Astrocyte of the spinal cord (primary cell): ENCODE data around the gene RGS1.

Experiments used
- DNase-seq: peaks from one replicate; pipeline ENCODE4 v3.0.0; 2011; ENCODE audit warnings: low read depth, low spot score
- H3K4me3 ChIP-seq: 2 replicates; pipeline ENCODE4 v1.5.1; 2011; ENCODE audit warnings: low read depth, mild to moderate bottlenecking, low read length, moderate library complexity
- CTCF ChIP-seq: IDR thresholded peaks from 2 replicates; pipeline ENCODE4 v1.5.1; 2012; ENCODE audit warnings: low read depth, mild to moderate bottlenecking, low read length, inconsistent platforms
- in situ Hi-C: cut with HindIII; loops from 2 replicates; pipeline ENCODE4 v1.10.0; 2017; ENCODE audit warnings: low sequenced_read_pairs

RGS1 gene

GRCh38 chr1:192603218-192603787 is 27.7 kb downstream of the RGS1 start:
- in situ Hi-C loops: no loop called here

GRCh38 chr1:192604979-192605620 is 29.5 kb downstream of the RGS1 start:
- DNase-seq: no peak
- in situ Hi-C loops: no loop called here
- TF ChIP-seq CTCF: no peak
- H3K4me3 ChIP-seq: no peak overlapping the region

More at GRCh38 chr1:192603218-192603787, 27.7 kb downstream of the RGS1 start:
- TF ChIP-seq CTCF: no peak
- no peak overlapping the region for H3K4me3 ChIP-seq
- DNase-seq: no peak

- no peak for TF ChIP-seq CTCF
- no peak for DNase-seq
- in situ Hi-C loops: no loop called here
- no peak overlapping the region for H3K4me3 ChIP-seq
These were observed 33.1 kb downstream of the RGS1 start for GRCh38 chr1:192608671-192609070.

GRCh38 chr1:192609110-192610079 is 33.8 kb downstream of the RGS1 start:
- TF ChIP-seq CTCF: no peak
- H3K4me3 ChIP-seq: no peak overlapping the region
- no peak for DNase-seq
- in situ Hi-C loops: no loop called here

- DNase-seq: peak; percentile 43
- TF ChIP-seq CTCF: peak; percentile 48
- H3K4me3 ChIP-seq: no peak overlapping the region
- in situ Hi-C loops: no loop called here
These were observed 34.7 kb downstream of the RGS1 start for GRCh38 chr1:192610112-192610889.

GRCh38 chr1:192615055-192615454 is 39.5 kb downstream of the RGS1 start:
- H3K4me3 ChIP-seq: no peak overlapping the region
- no peak for TF ChIP-seq CTCF
- in situ Hi-C loops: no loop called here
- DNase-seq: no peak
